Activated naive CD4-positive, alpha-beta T cell treated with anti-CD3 and anti-CD28 coated beads, Interleukin-2, amount 50 U/mL, for 72 hours (primary cell): Measurements from ENCODE around the gene DUSP8. TPM values are rescaled to one million over a fixed set of nuclear protein-coding genes. Genes with fewer than 3 reads are reported as not detected.
"Not testable (repeated sequence)": the region's sequence is repeated elsewhere in the genome, so short reads cannot be mapped to it uniquely, and the experiment has no call there.

ENCODE experiments used
- ATAC-seq, 2 donors: fragments of 150-1000 bp; cut with Tn5 transposase; 2 replicates each; pipeline ENCODE4 v1.10.0; 2021; ENCODE audit warnings: mild to moderate bottlenecking in 2 of 2, moderate library complexity in 2 of 2
- DNase-seq, 2 donors: peaks; one replicate each; pipeline ENCODE4 v3.0.0; 2021 to 2022; ENCODE audit warnings: low spot score in 2 of 2
- H3K27ac Mint-ChIP-seq, 2 donors: one replicate each; pipeline ENCODE4 v1.8.0; 2022; ENCODE audit warnings: mild to moderate bottlenecking in 2 of 2, mixed read lengths in 2 of 2
- H3K36me3 Mint-ChIP-seq, 2 donors: one replicate each; pipeline ENCODE4 v1.8.0; 2022; ENCODE audit warnings: mixed read lengths in 2 of 2
- H3K9me3 Mint-ChIP-seq, 2 donors: one replicate each; pipeline ENCODE4 v1.8.0; 2022; ENCODE audit warnings: mixed read lengths in 2 of 2
- total RNA-seq, 2 donors: library from RNA; stranded (reverse); gene quantifications; one replicate each; pipeline ENCODE4 v1.2.3, GENCODE V29; 2022

DUSP8 gene
- total RNA-seq, 2 donors from 2014 or later, result 1.1 TPM

DNA sequence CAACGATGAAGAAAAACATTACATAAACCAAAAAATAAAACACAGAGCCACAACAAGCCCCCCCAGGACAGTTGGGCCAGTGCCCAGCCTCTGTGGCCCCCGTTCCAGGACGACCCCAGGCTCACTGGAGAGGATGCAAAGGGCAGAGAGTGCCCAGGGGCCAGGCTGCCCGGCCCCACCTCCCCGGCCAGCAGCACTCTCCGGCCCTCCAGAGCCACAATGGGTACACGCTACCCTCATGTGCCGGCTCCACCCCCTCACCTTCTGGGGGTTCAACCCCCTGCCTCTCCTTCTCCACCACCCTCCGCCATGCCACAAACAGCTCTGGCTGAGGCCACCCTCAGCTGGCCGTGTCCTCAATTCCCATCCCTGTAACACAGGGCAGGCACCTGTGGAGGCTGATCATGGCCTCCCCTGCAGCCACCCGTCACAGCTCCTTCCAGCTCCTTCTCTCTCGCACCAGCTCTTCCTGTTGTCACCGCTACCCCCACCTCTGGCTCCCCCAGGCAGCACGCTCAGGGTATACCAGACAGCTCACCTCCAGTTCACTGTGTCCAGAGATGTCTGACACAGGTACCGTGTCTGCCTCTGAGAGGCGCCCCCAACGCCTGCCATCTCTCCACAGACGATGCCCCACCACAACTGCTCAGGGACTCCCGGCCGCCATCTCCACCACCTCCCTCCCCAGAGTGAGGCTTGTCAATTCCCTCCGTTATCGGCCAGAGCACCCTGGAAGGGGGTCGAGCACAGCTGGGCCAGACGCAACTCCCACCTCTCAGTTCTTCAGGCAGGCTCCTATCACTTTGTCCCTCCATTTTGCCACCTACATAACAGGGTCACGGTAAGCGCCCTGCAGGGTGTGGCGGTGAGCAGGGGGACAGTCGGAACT, 54.7 kb downstream of the DUSP8 start:
- Mint-ChIP-seq H3K27ac (peak overlapping the region; percentile 43 to 83), H3K9me3 (no peaks in the 10 kb centered on the region), H3K36me3 (no peaks in the 10 kb centered on the region)
- ATAC-seq (no peak), DNase-seq (no peak)

DNA sequence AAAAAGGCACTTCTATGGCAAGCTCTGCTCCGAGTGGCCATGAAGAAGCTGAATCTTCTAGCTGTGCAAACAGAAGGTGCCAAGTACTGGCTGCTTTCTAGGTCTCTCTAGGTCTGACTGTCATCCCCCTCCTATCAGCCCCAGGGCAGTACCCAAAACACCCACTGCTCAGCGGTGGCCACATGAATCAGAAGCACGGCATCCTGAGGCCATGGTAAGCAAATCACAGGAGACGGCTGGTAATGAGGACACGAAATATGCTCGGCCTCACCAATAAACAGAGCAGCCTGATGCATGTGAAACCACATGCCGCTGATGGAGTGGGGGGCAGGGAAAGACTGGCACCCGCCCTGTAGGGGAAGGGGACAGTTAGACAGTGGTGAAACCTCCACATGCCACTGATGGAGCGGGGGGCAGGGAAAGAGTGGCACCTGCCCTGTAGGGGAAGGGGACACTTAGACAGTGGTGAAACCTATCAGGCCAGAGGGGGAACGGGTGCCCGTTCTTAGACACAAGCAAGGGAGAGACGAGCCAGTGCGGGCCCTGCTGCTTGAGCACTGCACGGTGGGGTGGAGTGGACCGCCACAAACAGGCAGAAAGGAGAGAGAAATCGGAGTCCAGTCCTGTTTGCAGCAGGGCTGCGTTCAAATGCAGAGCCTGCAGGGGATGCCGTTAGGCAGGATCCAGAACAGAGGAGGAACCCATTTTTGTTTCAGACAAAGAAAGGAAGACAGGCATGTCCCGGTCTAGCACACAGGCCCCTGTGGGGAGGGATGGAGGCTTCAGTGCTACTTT, 55.6 kb downstream of the DUSP8 start:
- H3K9me3 Mint-ChIP-seq, result no peaks in the 10 kb centered on the region
- DNase-seq, result no peak
- no peaks in the 10 kb centered on the region for H3K36me3 Mint-ChIP-seq
- ATAC-seq, result peak in 1 of 2 donors; percentile 49
- H3K27ac Mint-ChIP-seq, result no peak overlapping the region

DNA sequence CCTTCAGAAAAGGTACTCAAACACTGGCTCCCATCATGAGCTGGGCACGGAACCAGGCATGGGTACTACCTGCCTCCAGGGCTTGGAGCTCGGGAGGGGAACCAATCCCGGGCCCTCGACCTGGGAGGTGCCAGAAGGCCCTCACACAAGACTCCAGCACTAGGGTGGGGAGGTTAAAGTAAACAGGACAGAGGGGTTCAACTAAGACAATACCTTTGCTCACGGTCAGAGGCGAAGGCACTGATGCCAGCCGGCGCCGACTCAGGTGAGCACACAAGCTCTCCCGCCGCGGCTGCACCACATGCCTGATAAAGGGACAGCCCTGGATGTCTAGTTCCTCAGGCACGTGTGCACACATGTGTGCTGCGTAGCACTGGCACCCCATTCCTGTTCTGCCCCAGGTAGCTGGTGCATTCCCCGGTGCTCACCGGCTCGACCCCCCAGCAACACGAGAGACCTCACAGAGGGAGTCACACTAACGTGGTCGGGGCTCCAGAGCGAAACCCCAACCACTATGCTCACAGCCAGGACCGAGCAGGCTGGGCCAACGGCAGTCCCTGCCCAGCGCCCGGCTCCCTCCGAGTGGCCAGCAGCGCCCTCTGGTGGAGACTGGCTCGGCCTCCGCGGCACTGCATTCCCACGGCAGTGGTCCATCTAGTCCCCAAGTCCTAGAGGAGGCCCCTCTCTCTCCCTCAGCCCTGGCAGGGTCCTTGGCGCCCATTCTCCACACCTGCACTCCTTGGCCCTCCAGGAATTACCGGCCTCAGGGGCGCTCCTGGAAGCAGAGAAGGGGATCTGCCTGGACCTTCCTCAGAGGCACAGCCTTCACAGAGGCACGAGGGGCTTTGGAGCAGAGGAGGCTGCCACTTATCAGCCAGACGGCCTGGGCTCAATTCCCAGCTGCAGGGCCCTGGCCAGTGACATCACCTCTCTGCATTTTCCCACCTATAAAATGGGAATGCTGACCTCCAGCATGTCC, 56.7 kb downstream of the DUSP8 start:
- Mint-ChIP-seq H3K27ac (no peak overlapping the region), H3K36me3 (no peaks in the 10 kb centered on the region), H3K9me3 (no peaks in the 10 kb centered on the region)
- peak; percentile 68 to 88 for DNase-seq
- peak; percentile 86 to 88 for ATAC-seq

DNA sequence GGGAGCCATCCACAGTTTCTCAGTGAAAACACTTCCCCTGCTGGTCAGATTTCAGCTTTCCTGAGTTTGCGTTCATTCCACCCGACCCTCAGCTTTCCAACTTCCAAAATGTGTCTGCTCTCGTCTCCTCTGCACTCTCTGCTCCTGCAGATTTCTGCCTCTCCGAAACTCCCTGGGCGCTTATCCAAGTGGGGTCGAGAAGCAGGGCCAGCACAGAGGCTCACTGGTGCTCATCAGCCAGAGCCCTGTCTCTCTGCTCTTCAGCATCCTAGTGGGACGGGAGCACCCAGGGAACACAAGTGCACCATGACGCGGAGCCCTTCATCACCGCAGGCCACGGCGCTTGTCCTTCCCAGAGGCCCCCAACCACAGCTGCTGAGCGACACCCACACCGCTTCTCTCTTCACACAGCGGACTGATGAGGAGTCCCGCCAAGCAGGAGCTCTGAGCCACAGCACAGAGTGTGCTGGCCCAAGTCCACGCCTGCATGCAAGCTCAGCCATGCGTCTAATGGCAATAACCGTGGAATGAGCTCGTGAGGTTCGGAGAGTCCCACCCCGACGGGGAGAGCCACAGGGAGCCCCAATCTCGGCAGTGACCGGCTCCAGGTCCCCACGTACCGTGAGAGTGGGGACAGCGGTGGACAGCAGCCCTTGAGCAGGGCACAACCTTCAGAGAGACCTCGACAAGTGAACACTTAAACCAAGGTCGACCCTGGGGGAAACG, 57.6 kb downstream of the DUSP8 start:
- H3K9me3 Mint-ChIP-seq, result no peaks in the 10 kb centered on the region
- H3K36me3 Mint-ChIP-seq, result no peaks in the 10 kb centered on the region
- H3K27ac Mint-ChIP-seq, result peak overlapping the region; percentile 64 to 84
- DNase-seq (no peak), ATAC-seq (no peak)

DNA sequence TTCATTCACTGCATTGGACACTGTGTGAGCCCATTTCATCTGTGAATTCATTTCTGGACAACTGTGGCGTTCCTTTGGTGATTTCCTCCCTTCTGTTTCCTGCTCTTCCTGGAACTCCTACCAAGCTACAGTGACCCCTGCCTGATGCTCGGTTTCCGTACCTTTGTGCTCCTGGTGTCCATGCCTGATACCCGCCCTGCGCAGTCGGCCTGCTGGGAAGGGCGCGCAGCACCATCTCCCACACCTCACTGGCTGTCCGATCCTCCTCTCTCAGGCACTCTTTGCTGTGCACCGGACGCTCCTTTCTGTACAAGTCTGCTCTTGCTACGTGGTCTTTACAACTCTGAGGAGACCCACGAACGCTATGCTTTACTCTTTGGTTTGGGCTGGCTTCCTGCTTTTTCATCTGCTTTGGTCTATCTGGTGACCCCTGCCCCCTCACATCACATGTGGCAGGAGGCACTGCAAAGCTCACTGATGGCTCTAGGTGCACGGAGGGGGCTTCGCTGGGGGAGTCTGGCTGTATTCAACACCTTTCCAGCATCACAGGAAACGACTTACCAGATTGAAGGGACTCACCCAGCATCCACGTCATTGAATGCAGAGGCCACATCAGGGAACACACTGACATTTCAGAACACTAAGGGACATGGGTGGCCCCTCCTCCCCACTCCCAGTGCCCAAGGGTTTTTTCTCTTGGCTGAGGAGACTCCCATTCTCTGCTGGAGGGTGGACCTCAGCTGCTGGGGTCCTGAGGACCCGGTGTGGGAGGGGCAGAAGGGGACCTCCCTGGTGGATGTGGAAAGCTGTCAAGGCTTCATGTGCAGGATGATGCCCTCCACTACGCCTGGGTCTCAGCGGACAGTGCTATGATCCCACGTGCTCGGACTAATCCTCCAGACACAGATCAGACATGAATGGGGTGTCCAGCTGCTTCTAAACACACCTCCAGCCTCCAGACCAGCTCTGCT, 58.5 kb downstream of the DUSP8 start:
- no peak for ATAC-seq
- no peaks in the 10 kb centered on the region for H3K9me3 Mint-ChIP-seq

DNA sequence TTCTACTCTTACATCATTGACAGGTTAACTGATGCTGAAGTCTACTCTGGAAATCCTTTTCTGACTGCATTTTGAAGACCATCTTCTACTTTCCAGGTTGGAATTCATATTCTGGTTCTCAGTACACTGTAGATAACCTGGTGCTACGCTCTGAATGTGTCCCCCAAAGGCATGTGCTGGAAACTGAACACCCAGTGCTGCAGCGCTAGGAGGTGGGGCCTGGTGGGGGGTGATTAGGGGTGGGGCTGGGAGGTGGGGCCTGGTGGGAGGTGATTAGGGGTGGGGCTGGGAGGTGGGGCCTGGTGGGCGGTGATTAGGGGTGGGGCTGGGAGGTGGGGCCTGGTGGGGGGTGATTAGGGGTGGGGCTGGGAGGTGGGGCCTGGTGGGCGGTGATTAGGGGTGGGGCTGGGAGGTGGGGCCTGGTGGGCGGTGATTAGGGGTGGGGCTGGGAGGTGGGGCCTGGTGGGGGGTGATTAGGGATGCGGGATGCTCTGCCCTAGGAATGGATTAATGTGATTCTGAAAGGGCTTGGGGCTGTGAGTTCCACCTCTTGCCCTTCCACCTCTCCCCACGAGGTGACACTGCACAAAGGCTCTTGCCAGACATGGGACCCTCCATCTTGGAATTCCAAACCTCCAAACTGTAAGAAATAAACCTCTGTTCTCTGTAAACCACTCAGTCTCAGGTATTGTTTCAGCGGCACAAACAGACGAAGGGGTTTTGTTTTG, 59.4 kb downstream of the DUSP8 start:
- H3K27ac Mint-ChIP-seq, H3K9me3 Mint-ChIP-seq, ATAC-seq, H3K36me3 Mint-ChIP-seq, DNase-seq: not testable (repeated sequence)

More for the DNA sequence above, 58.5 kb downstream of the DUSP8 start:
- Mint-ChIP-seq H3K36me3 (no peaks in the 10 kb centered on the region), H3K27ac (no peak overlapping the region)
- no peak for DNase-seq

DNA sequence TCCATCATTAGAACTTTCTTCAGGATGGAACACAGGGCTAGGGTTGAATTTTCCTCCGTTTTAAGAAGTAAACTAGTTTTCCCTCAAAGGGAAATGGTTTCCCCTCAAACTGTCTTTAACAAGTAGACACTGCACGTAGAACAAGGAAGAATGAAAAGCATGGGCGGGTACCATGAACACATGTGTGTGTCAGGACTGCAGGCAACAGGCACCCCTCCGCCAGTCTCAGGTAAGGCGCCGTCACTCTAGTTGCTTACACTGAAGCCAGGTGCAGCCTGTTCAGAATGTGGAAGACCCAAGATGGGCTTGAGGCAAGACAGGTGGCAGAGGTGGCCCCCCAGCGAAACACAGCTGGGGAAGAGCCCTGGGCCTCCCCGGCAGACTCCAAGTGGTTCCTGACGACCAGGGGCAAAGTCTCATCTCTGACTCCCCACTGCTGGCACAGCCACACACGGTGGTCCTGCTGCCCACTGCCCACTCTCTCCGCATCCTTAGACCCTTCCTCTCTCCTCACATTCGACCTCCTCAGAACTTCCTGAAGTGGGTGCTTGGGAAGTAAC, 60.1 kb downstream of the DUSP8 start:
- Mint-ChIP-seq H3K27ac (peak overlapping the region in 1 of 2 donors; percentile 36), H3K36me3 (no peaks in the 10 kb centered on the region), H3K9me3 (no peaks in the 10 kb centered on the region)
- no peak for ATAC-seq
- no peak for DNase-seq

DNA sequence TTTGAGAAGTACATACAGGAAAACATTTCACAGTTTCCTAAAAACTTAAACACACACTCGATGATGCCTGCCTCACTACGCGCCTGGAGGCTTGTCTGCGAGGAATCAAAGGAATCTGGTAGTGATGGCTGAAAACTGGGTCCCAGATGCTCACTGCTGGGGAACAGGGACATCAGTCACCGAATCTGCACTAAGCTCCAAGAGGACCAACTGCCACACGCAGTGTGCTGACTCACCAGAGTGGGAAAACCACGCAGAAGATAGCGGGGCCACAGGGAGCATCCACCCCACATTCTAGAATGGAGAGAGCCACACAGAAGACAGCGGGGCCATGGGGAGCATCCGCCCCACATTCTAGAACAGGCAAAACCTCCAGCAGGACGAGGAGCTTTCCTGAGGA, 61.1 kb downstream of the DUSP8 start:
- DNase-seq (no peak), ATAC-seq (no peak)
- no peak overlapping the region for H3K27ac Mint-ChIP-seq
- no peaks in the 10 kb centered on the region for H3K9me3 Mint-ChIP-seq
- no peaks in the 10 kb centered on the region for H3K36me3 Mint-ChIP-seq

DNA sequence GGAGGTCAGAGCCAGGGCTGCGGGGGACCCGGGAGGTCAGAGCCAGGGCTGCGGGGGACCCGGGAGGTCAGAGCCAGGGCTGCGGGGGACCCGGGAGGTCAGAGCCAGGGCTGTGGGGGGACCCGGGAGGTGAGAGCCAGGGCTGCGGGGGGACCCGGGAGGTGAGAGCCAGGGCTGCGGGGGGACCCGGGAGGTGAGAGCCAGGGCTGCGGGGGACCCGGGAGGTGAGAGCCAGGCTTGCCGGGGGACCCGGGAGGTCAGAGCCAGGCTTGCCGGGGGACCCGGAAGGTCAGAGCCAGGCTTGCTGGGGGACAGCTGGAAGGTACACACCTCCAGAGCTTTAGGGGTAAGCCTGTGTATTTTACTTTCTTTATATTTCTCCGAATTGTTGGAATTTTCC, 61.7 kb downstream of the DUSP8 start:
- H3K9me3 Mint-ChIP-seq, result not testable (repeated sequence)

DNA sequence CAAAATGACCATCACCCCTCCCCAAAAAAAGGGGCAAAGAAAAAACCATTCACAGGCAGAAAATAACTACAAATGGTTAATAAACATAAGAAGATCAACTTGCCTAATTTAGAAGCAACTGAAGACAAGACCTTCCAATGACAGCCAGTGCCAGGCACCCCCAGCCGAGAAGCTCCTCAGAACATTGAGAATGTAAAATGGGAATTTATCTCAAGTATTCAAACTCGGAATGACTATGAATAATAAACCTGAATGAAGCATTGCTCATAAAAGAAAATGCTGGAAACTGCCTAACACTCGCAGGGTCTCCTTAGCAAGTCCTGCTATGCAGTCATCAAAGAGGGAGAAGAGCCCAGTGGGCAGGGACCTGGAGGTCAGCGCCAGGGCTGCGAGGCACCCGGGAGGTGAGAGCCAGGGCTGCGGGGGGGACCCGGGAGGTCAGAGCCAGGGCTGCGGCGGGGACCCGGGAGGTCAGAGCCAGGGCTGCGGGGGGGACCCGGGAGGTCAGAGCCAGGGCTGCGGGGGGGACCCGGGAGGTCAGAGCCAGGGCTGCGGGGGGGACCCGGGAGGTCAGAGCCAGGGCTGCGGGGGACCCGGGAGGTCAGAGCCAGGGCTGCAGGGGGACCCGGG, 62.3 kb downstream of the DUSP8 start:
- Mint-ChIP-seq H3K27ac (peak overlapping the region; percentile 32 to 53), H3K36me3 (no peaks in the 10 kb centered on the region), H3K9me3 (no peaks in the 10 kb centered on the region)
- ATAC-seq (no peak), DNase-seq (no peak)

More for the DNA sequence above, 61.7 kb downstream of the DUSP8 start:
- ATAC-seq, DNase-seq, H3K36me3 Mint-ChIP-seq, H3K27ac Mint-ChIP-seq: not testable (repeated sequence)

DNA sequence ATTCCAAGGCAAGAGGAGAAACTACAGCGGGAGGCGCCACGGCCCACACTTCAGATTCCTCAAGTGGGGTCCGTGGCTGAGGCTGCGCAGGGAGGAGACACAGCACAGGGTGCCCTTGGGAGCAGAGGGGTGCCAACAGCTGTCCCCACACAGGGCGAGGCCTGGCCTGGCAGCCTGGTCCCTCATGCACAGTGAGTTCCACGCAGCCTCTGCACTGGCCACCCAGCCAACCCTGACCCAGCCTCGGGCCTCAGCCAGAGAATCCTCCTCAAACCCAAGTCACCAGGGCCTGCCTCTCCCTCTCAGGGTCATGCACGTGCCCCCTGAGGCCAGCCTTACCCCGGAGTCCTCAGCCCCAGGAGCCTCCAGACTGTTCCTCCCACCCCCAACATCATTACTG, 63.1 kb downstream of the DUSP8 start:
- Mint-ChIP-seq H3K9me3 (no peaks in the 10 kb centered on the region), H3K36me3 (no peaks in the 10 kb centered on the region), H3K27ac (peak overlapping the region; percentile 32 to 34)
- no peak for DNase-seq
- ATAC-seq, result no peak

DNA sequence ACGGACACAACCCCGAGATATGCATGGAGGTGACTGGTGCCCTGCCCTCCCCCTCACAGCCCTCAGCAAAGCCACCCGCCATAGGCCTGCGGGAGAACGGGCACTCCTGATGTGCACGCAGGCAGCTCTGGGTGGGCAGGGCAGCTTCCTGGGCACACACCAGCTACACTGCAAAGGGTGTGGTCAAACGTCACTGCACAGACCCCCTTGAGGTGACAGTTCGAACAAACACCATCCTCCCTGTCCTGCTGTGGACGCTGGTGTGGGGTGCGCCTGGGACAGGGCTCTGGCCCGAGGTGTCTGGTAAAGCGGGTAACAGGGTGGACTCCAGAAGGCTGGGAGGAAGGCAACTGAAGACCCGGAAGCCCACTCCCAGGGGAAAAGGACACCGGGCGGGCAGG, 63.6 kb downstream of the DUSP8 start:
- ATAC-seq, result no peak
- no peaks in the 10 kb centered on the region for H3K9me3 Mint-ChIP-seq
- no peak for DNase-seq
- no peaks in the 10 kb centered on the region for H3K36me3 Mint-ChIP-seq
- no peak overlapping the region for H3K27ac Mint-ChIP-seq

DNA sequence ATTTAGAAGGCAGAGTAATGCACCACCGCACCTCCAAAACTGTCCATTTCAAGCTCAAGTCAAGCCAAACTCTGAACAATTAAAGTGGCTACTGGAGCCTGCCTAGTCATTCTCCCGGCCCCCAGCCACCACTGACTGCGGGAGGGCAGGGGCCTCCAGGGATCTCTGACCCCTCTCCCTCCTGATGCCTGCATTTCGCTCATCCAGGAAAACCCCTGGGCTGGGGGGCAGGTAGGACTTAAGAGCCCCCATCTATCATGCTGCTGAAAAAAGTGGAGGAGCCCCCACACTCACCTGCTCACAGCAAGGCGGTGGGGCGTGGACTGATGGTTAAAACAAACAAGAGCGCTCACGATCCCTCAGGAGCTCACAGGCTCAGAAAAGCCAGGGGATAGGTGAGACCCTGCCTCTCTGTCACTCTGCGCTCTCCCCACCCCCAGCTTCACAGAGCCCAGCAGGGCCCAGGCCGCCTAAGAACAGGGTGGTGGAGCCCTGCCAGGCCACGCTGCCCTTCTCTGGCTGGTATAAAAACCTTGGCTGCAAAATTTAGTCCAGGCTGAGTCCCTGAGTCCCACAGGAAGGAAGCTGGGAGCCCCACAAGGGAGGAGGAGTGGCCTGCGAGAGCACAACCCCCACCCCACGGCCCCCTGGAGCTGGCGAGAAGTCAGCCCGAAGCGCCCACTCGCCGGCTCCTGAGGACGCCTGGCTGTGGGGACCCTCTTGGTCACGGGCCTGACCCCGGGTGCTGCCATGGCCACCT, 64.5 kb downstream of the DUSP8 start:
- no peak for DNase-seq
- ATAC-seq, result no peak
- no peaks in the 10 kb centered on the region for H3K9me3 Mint-ChIP-seq
- no peaks in the 10 kb centered on the region for H3K36me3 Mint-ChIP-seq
- H3K27ac Mint-ChIP-seq, result peak overlapping the region; percentile 30 to 91
